Measurements from ENCODE around the gene GRM5.

DNA sequence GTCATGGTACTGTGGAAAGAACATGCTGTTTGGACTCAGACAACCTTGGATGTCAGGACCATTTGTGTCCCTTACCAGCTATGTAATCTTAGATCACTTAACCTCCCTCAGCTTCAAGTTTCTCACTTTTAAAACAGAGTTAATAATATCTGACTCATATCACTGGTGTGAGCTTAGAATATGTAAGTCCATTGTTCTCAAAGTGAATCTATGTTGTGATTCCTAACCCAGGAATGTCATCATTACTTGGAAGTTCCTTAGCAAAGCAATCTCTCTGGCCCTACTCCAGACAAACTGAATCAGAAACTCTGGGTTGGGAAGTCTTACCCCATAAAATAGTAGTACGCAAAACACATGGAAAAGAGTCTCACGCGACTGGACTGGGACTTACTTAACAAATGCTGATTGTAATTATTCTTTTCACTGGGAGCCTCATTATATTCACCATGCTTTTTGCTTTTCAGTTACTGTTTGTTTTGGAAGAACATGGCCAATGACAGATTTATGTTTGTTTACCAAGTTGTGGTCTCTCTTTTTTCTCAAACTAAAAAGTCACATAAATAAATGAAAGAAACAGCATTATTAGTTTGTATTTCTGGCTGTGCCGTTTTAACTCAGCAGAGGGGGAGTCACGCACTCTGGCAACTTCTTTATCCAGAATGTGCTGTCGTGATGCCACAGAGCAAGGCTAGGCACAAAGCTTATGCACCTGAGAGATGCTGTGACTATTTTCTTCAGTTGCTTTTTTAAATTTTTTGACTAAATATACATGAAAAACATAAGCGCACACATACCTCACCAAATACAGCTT lies 510.6 kb downstream of the GRM5 start:
- TF ChIP-seq, protein P1, sequence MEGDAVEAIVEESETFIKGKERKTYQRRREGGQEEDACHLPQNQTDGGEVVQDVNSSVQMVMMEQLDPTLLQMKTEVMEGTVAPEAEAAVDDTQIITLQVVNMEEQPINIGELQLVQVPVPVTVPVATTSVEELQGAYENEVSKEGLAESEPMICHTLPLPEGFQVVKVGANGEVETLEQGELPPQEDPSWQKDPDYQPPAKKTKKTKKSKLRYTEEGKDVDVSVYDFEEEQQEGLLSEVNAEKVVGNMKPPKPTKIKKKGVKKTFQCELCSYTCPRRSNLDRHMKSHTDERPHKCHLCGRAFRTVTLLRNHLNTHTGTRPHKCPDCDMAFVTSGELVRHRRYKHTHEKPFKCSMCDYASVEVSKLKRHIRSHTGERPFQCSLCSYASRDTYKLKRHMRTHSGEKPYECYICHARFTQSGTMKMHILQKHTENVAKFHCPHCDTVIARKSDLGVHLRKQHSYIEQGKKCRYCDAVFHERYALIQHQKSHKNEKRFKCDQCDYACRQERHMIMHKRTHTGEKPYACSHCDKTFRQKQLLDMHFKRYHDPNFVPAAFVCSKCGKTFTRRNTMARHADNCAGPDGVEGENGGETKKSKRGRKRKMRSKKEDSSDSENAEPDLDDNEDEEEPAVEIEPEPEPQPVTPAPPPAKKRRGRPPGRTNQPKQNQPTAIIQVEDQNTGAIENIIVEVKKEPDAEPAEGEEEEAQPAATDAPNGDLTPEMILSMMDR (IDR thresholded peaks at IDR 0.05), result no peak
- TF ChIP-seq EZH2 (IDR thresholded peaks at IDR 0.05; ENCODE audit: borderline replicate concordance, insufficient read depth, low read depth, low read length, poor library complexity, severe bottlenecking), result no peak
